T47D (cell line): Measurements from ENCODE around the gene LRCH4.

ENCODE experiments used
- DNase-seq, 2 experiments: peaks; one replicate each; pipeline versions ENCODE4 v3.0.0 to v3.0.0-alpha.2; 2011 to 2012; ENCODE audit warnings: low read depth in 1 of 2, low spot score in 1 of 2
- JUND ChIP-seq: IDR thresholded peaks from 2 replicates; pipeline ENCODE4 v1.6.1; 2012; ENCODE audit warnings: low read depth
- in situ Hi-C: cut with HindIII; loops from 2 replicates; pipeline ENCODE4 v1.10.0; 2016; ENCODE audit warnings: low sequenced_read_pairs, low pct_unique_long_range_greater_than_20kb

The LRCH4 gene, protein sequence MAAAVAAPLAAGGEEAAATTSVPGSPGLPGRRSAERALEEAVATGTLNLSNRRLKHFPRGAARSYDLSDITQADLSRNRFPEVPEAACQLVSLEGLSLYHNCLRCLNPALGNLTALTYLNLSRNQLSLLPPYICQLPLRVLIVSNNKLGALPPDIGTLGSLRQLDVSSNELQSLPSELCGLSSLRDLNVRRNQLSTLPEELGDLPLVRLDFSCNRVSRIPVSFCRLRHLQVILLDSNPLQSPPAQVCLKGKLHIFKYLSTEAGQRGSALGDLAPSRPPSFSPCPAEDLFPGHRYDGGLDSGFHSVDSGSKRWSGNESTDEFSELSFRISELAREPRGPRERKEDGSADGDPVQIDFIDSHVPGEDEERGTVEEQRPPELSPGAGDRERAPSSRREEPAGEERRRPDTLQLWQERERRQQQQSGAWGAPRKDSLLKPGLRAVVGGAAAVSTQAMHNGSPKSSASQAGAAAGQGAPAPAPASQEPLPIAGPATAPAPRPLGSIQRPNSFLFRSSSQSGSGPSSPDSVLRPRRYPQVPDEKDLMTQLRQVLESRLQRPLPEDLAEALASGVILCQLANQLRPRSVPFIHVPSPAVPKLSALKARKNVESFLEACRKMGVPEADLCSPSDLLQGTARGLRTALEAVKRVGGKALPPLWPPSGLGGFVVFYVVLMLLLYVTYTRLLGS

DNA sequence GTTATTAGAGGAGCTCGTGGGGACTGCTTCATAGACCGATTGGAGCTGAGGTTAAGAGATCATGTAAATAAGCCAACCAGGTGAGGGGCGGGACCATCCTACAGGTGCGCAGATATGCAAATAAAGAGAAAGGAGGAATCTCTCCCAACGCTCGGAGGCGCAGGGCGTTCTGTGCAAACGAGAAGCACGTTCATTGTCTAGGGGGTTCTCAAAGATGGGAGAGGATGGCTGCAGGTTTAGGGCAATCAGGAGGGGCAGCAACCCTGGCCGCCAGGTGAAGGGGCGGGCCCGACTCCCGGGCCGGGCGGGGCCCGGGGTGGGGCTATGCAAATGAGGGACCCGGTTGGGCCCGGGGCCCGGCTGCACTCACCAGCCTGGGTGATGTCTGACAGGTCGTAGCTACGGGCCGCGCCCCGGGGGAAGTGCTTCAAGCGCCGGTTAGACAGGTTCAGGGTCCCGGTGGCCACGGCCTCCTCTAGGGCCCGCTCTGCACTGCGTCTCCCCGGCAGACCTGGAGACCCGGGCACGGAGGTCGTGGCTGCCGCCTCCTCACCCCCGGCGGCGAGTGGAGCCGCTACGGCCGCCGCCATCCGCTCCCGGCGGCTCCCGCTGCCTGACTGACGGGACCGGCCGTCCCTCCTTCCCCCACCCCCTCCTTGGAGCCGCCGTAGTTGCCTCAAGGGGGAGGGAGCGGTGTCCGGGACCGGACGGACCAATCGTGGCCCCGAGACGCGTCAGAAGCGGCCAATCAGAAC, at the start of gene LRCH4:
LRCH4 (minus strand) TSS at position 619 of the 755 bp plus-strand sequence; CDS start at position 590, 29 bp downstream.
- TF ChIP-seq JUND, result no peak
- in situ Hi-C loops, result no loop called here
- DNase-seq, result peak; percentile 50 to 68

DNA sequence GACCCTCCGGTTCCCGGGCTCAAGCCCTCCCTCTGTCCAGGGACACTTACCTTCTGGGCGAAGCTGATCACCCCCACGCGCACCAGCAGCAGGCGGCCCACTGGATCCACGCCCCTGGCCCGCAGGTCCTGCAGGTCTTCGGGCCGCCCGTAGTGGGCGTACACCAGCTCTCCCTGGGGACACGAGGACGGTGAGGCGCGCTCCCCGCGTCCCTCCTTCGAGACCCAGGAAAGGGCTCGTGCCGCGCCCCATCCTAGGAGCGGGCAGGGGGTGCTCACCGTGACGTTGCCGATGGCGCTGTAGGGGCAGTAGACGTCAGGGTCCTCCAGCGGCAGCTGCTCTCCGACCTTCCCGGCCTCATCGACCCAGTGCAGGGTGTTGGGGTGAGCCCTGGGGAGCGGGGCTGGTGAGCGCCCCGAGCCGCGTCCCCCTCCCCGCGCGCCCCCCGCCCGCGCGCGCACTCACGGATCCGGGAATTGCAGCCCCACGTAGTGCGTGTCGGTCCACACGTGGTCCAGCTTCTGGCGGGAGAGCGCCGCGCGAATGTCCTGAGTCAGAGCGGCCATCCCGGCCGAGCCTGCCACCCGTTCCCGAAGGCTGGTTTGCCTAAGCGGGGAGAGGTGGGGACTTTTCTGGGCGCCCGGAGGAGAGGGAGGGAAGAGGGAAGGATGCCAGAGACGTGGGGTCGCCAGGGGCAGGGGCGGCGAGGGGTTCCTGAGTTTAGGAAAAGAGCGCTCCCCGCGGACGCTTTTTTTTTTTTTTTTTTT, 47.2 kb upstream of the LRCH4 start:
- in situ Hi-C loops, result no loop called here
- no peak for TF ChIP-seq JUND
- peak; percentile 48 to 62 for DNase-seq

DNA sequence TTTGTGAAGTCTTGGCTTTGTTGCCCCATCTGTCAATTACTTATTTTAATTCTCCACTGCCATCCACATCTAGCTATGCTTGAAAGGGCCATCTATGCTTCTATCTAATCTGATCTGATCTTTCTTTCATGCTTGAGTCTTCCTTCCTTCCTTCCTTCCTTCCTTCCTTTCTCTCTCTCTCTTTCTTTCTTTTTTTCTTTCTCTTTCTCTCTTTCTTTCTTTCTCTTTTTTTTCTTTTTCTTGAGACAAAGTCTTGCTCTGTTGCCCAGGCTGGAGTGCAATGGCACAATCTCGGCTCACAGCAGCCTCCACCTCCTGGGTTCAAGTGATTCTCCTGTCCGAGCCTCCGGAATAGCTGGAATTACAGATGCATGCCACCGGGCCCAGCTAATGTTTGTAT, 44.1 kb upstream of the LRCH4 start:
- no peak for DNase-seq
- no peak for TF ChIP-seq JUND
- in situ Hi-C loops, result no loop called here

DNA sequence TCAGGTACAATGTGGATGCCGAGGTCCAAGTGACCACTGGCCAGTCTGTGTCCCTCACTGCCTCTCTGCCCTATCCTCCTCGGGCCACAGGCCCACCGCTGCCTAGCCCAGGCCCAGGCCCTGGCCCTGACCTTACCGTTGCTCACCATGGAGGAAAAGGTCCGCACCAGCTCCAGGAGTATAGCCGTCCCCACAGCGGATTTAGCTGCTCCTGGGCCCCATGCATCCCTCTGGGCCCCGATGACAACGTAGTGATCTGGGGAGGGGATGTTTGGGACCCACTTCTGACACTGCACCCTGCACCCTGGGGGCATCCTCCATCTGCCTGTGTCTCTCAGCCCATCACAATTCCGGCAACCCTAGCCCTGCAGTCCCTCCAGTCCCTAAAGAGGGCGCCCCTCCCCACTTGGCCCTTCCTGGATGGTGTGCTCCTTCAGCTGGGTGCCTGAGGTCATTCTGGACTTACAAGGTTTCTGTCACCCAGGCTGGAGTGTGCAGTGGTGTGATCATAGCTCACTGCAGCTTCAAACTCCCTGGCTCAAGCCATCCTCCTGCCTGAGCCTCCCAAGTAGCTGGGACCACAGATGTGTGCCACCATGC, 43.3 kb upstream of the LRCH4 start:
- in situ Hi-C loops, result no loop called here
- no peak for TF ChIP-seq JUND

DNA sequence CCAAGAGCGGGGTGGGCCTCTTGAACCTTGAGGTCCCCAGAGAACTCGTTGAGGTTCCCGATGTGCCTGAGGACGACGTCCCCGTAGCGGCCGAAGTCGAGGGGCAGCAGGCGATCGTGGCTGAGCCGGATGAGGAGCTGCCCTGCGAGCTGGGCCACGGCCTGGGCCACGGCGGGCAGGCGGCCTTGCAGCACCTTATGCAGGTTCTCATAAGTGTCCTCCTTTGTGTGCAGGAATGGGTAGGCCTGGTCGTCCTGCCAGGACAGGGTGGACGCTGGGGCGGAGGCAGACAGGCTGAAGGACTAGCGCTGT, 41.3 kb upstream of the LRCH4 start:
- no peak for TF ChIP-seq JUND
- DNase-seq, result no peak
- in situ Hi-C loops, result no loop called here

More for the DNA sequence above, 43.3 kb upstream of the LRCH4 start:
- peak in 1 of 2 experiments; percentile 78 for DNase-seq

DNA sequence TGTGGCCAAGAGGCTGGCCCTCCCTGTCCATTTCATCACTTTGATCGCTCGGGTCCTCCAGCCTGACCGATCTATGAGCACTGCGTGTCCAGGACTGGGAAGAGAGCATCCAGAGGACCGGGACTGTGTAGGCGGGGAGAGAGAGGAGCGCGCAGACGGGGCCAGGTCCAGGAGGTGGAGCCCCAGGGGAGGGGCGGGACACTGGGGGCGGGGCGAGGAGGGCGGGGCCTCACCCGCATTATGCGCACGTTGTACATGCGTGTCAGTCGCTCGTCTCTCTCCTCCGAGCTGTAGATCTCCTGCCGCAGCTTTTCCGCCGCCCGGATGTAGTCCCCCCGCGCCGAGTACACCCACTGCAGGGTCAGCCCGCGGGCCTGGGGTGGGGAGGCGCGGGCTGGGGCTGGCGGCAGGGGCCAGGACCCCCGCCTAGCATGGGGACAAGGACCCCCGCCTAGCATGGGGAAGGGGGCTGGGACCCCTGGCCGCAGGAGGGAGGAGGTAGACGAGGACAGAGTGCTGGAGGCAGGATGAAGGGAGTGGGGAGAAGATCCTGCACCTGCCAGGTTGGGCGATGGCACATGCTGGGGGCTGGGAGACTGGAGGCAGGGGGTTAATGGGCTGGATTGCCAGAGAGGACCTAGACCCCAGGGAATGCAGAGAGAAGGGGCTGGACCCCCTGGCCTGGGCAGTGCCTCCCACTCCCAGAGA, 40.8 kb upstream of the LRCH4 start:
- TF ChIP-seq JUND, result no peak
- peak; percentile 88 to 95 for DNase-seq
- in situ Hi-C loops, result no loop called here

DNA sequence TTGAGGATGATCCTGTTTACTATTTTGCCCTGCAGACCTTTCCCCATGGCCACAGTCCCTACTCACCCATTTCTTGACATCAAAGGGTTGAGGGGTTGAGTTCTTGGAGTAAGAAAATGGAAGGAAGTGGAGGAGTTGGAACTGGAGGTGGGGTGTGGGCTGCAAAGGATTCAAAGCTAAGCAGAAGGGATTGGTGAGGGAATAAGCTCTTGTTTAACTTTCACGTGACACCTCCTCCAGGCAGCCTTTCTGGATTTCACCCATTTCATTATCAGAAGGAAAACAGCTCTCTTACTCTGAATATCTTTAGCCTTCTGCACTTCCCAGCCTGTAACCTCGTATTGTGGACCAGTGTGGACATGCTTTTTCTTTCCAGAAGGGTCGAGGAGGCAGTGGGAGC, 40.1 kb upstream of the LRCH4 start:
- TF ChIP-seq JUND, result no peak
- no peak for DNase-seq
- in situ Hi-C loops, result no loop called here

DNA sequence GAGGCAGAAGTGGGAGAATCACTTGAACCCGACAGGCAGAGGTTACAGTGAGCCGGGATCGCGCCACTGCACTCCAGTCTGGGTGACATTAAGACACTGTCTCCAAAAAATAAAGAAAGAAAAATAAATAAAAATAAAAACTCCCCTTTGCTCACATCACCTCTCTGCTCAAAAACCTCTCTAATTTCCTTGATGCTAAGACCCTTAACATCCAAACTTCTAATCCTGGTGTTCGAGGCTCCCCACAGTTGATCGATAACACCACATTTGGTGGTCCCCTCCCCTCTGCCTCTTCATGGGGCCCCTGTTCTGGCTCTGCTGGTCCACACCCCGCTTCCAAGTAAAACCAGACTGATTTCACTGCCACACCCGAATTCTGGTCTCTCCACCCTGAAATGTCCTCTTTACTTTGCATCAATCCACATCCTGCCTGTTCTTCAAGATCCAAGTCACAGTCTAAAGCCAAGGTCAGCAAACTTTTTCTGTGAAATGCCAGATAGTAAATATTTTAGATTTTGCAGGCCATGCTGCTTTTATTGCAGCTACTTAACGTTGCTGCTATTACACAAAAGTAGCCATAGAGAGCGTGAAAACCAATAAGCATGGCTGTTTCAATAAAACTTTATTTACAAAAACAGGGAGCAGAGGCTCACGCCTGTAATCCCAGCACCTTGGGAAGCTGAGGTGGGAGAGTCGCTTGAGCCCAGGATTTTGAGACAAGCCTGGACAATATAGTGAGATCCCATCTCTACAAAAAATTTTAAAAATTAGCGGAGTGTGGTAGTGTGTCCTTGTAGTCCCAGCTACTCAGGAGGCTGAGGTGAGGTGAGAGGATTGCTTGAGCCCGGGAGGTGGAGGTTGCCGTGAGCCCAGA, 38.3 kb upstream of the LRCH4 start:
- DNase-seq, result no peak
- no peak for TF ChIP-seq JUND
- in situ Hi-C loops, result no loop called here

DNA sequence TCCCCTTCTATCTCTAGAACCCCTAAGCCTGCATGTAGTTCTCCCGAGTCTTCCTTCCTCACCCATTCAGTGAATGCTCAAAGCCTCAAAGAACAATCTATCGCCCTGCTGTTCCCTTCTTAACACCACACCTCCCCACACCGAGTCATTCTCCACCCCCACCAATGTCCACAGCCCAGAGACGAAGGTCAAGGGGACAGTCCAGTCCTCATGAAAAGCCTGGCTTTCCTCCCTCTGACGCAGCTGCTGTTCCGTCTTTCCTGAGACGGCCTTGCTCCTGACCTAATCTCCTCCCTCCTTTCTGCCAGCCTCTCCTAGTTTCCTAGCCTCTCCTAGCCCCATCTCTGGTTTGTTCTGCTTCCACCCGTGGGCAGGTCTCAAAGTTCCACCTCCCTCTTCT, 35.6 kb upstream of the LRCH4 start:
- in situ Hi-C loops, result no loop called here
- no peak for DNase-seq
- TF ChIP-seq JUND, result no peak

DNA sequence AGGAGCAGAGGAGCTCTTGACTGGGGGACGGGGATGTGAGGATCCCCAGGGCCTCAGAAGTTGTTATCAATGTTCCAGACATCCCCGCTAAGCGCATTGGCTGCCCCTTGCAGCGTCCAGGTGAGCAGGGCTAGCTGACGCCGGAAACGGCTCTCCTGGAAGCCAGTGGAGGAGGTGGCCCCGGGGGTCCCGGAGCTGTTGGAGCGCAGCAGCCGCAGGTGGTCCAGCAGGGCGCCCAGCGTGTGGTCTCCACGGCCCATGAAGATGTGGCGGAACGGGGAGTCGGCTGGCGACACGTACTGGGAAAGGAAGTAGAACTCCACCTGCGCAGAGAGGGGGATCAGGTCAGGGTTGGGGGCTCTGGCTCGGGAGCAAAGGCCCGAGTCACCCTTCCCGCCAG, 34.9 kb upstream of the LRCH4 start:
- TF ChIP-seq JUND, result no peak
- no peak for DNase-seq
- in situ Hi-C loops, result no loop called here

DNA sequence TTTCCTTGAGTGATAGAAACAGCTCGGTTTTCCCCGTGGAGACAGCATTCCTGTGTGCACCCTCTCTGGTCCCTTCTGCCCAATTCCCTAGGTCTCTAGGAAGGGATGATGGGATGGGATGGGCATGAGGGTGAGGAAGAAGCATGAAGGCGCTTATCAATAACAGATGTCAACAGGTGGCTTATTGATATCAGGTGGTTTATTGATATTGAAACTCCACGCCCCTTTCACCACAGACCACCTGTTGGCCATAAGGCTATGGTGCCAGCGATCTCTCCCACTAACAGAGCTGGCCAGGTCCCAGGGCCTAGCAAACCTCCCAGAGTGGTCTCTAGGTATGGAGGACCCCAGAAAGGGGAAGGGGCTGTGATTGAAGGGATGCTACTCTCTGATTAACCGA, 34.3 kb upstream of the LRCH4 start:
- in situ Hi-C loops, result no loop called here
- DNase-seq, result no peak
- no peak for TF ChIP-seq JUND
